ENCODE measurements around the gene GABBR2. TPM values are rescaled to one million over a fixed set of nuclear protein-coding genes. Genes with fewer than 3 reads are reported as not detected.

Gene GABBR2
- total RNA-seq, 1 experiment from 2014 or later: 0.76 TPM

GRCh38 chr9:98396236-98396635 lies 312.5 kb downstream of the GABBR2 start:
- H3K36me3 ChIP-seq (ENCODE audit: low read depth): no peaks in the 10 kb centered on the region
- no peaks in the 10 kb centered on the region for H3K9me3 ChIP-seq (ENCODE audit: insufficient read depth, low read depth)
- H3K4me1 ChIP-seq (replicated peaks; ENCODE audit: insufficient read depth): no peaks in the 10 kb centered on the region
- no peaks in the 10 kb centered on the region for H3F3A ChIP-seq (ENCODE audit: insufficient read depth, low read depth)
- intact Hi-C loops (cut with micrococcal nuclease; ENCODE audit: unreplicated experiment): no loop called here
- H3K79me2 ChIP-seq (ENCODE audit: low read depth): no peaks in the 10 kb centered on the region
- no peak overlapping the region for H2AFZ ChIP-seq
- CTCF ChIA-PET: no interaction called here
- POLR2A ChIA-PET (ENCODE audit: unreplicated experiment): no interaction called here
- H3K4me2 ChIP-seq: no peak overlapping the region
- H3K27me3 ChIP-seq (ENCODE audit: insufficient read depth, low read depth): no peaks in the 10 kb centered on the region
- BruUV-seq (replicated peaks): no TSS peak
- TF ChIP-seq EZH2 (IDR thresholded peaks at IDR 0.05; ENCODE audit: low read depth): no peak
- TF ChIP-seq CTCF (conservative IDR thresholded peaks at IDR 0.05): no peak
- H3K9me2 ChIP-seq (ENCODE audit: insufficient read depth): no peaks in the 10 kb centered on the region
- no peak overlapping the region for H3K4me3 ChIP-seq
- no peak for DNase-seq
- H3K27ac ChIP-seq: no peak overlapping the region
- H4K20me1 ChIP-seq (ENCODE audit: insufficient read depth): no peaks in the 10 kb centered on the region

- DNase-seq: no peak
- Histone ChIP-seq H3K79me2 (ENCODE audit: low read depth) (no peaks in the 10 kb centered on the region), H2AFZ (no peak overlapping the region), H3K27me3 (ENCODE audit: insufficient read depth, low read depth) (no peaks in the 10 kb centered on the region), H3K4me2 (no peak overlapping the region), H3F3A (ENCODE audit: insufficient read depth, low read depth) (no peaks in the 10 kb centered on the region), H3K36me3 (ENCODE audit: low read depth) (no peaks in the 10 kb centered on the region), H3K9me2 (ENCODE audit: insufficient read depth) (no peaks in the 10 kb centered on the region), H3K4me1 (replicated peaks; ENCODE audit: insufficient read depth) (no peaks in the 10 kb centered on the region), H3K4me3 (no peak overlapping the region), H3K9me3 (ENCODE audit: insufficient read depth, low read depth) (no peaks in the 10 kb centered on the region), H4K20me1 (ENCODE audit: insufficient read depth) (no peaks in the 10 kb centered on the region), H3K27ac (no peak overlapping the region)
- POLR2A ChIA-PET (ENCODE audit: unreplicated experiment): no interaction called here
- CTCF ChIA-PET: no interaction called here
- TF ChIP-seq EZH2 (IDR thresholded peaks at IDR 0.05; ENCODE audit: low read depth) (no peak), CTCF (conservative IDR thresholded peaks at IDR 0.05) (no peak)
- intact Hi-C loops (cut with micrococcal nuclease; ENCODE audit: unreplicated experiment): no loop called here
- no TSS peak for BruUV-seq (replicated peaks)
These were observed 316.9 kb downstream of the GABBR2 start for GRCh38 chr9:98391867-98392266.

GRCh38 chr9:98391406-98391805 lies 317.3 kb downstream of the GABBR2 start:
- Histone ChIP-seq H3K9me2 (ENCODE audit: insufficient read depth) (no peaks in the 10 kb centered on the region), H3K9me3 (ENCODE audit: insufficient read depth, low read depth) (no peaks in the 10 kb centered on the region), H3K79me2 (ENCODE audit: low read depth) (no peaks in the 10 kb centered on the region), H3K4me2 (no peak overlapping the region), H3K27ac (no peak overlapping the region), H3K27me3 (ENCODE audit: insufficient read depth, low read depth) (no peaks in the 10 kb centered on the region), H2AFZ (no peak overlapping the region), H3K4me1 (replicated peaks; ENCODE audit: insufficient read depth) (no peaks in the 10 kb centered on the region), H3K36me3 (ENCODE audit: low read depth) (no peaks in the 10 kb centered on the region), H3K4me3 (no peak overlapping the region), H3F3A (ENCODE audit: insufficient read depth, low read depth) (no peaks in the 10 kb centered on the region), H4K20me1 (ENCODE audit: insufficient read depth) (no peaks in the 10 kb centered on the region)
- no peak for DNase-seq
- POLR2A ChIA-PET (ENCODE audit: unreplicated experiment): no interaction called here
- TF ChIP-seq EZH2 (IDR thresholded peaks at IDR 0.05; ENCODE audit: low read depth): no peak
- TF ChIP-seq CTCF (conservative IDR thresholded peaks at IDR 0.05): no peak
- CTCF ChIA-PET: no interaction called here
- intact Hi-C loops (cut with micrococcal nuclease; ENCODE audit: unreplicated experiment): no loop called here
- no TSS peak for BruUV-seq (replicated peaks)
